ENCODE measurements around the gene PROS1. TPM values are rescaled to one million over a fixed set of nuclear protein-coding genes. Genes with fewer than 3 reads are reported as not detected.
A peak's percentile ranks its signal among the peaks of the same experiment; 100 is the strongest.
"Not testable (repeated sequence)": the region's sequence is repeated elsewhere in the genome, so short reads cannot be mapped to it uniquely, and the experiment has no call there.

The PROS1 gene
- total RNA-seq, 1 experiment from 2014 or later, result 248 TPM

DNA sequence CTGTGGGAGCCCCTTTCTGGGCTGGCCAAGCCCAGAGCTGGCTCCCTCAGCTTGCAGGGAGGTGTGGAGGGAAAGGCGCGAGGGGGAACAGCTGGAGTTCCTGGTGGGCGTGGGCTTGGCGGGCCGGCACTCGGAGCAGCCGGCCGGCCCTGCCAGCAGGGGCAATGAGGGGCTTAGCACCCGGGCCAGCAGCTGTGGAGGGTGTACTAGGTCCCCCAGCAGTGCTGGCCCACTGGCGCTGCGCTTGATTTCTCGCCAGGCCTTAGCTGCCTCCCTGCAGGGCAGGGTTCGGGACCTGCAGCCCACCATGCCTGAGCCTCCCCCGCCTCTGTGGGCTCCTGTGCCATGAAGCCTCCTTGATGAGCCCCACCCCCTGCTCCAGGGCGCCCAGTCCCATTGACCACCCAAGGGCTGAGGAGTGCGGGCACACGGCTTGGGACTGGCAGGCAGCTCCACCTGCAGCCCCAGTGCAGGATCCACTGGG lies 56.1 kb downstream of the PROS1 start:
- DNase-seq (ENCODE audit: low read depth, low spot score); in situ Hi-C loops (cut with HindIII; ENCODE audit: low pct_unique_long_range_greater_than_20kb, low sequenced_read_pairs): not testable (repeated sequence)

DNA sequence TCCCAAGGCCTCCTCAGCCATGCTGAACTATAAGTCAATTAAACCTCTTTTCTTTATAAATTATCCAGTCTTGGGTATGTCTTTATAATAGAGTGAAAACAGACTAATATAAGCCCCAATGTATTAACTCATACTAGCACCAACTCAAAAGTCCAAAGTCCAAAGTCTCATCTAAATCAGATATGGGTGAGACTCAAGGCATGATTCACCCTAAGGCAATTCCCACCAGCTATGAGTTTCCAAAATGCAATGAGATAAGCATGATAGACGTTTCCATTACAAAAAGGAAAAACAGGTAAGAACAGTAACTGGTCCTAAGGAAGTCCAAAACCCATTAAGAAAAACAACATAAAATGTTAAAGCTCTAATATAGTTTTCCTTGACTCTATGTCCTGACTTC lies 60.1 kb downstream of the PROS1 start:
- in situ Hi-C loops (cut with HindIII; ENCODE audit: low pct_unique_long_range_greater_than_20kb, low sequenced_read_pairs); DNase-seq (ENCODE audit: low read depth, low spot score): not testable (repeated sequence)

DNA sequence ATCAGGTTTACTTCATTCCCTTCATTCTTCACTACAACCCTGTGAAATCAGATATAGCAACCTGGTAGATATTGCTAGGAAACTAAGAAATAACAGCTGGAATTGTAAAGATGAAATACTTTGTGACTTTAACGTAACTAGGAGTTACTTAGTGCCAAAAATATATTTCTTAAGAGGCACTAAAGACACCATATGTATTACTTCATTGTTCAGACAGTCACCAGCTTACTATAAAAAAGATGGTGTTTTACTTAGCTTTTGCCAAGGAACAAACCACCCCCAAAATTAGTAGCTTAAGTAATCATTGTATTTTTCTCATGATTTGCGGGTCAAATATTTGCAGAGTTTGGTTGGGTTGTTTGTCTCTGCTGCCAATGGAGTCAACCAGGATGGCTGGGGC lies 62.5 kb downstream of the PROS1 start:
- no peak for DNase-seq (ENCODE audit: low read depth, low spot score)
- in situ Hi-C loops (cut with HindIII; ENCODE audit: low pct_unique_long_range_greater_than_20kb, low sequenced_read_pairs), result no loop called here

DNA sequence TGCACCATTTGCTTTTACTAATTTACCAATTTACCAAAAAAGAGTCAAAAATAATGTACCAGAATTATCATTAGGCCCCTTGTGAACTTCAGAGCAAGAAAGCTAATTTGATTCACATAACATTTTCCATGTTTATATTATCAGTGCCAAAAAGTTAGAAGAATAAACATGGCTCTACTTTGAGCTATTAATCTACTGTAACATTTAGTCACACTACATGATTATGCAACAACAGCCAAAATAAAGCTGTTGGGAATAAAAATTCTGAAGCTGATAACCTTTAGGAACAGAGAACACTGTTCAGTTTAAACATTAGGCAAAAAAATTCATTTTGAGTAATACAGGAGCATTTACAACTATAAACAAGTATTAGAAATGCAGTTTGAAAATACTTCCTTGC lies 63.6 kb downstream of the PROS1 start:
- in situ Hi-C loops (cut with HindIII; ENCODE audit: low pct_unique_long_range_greater_than_20kb, low sequenced_read_pairs), result no loop called here
- DNase-seq (ENCODE audit: low read depth, low spot score), result no peak

DNA sequence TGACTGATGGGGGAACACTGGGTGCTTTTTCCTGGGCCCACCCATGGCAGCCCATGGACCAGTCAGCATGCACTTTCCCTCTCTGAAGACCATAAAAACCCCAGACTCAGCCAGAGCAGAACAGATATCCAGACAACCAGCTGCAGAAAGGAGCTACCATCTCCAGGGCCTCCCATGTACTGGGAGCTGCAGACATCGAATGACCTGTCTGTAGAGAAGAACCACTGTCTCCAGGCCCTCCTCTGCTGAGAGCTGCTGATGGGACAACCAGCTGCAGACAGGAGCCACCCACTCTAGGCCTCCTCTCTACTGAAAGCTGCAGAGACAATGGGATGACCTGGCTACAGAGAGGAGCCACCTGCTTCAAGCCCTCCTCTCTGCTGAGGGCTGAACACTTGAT lies 66.6 kb downstream of the PROS1 start:
- no peak for DNase-seq (ENCODE audit: low read depth, low spot score)

DNA sequence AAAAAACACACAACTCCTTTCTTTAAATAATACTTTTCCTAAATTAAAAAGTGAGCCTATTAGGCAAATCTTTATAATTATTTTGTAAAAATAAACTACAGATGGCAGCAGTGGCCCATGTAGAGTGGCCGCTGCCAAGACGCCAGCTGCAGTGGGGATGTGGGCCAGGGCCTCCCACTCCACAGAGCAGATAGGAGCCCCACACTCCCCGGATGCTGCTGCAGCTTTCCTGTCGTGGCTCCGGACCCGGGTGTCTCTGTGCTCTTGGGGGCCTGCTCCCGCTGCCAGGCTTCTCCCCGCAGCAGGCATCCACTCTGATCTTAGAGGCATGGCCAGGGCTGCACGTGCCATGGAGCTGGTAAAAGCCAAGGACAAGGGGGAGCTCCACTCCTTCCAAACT lies 67.5 kb downstream of the PROS1 start:
- in situ Hi-C loops (cut with HindIII; ENCODE audit: low pct_unique_long_range_greater_than_20kb, low sequenced_read_pairs), result no loop called here
- DNase-seq (ENCODE audit: low read depth, low spot score), result no peak

More for the DNA sequence above, 66.6 kb downstream of the PROS1 start:
- in situ Hi-C loops (cut with HindIII; ENCODE audit: low pct_unique_long_range_greater_than_20kb, low sequenced_read_pairs), result no loop called here

DNA sequence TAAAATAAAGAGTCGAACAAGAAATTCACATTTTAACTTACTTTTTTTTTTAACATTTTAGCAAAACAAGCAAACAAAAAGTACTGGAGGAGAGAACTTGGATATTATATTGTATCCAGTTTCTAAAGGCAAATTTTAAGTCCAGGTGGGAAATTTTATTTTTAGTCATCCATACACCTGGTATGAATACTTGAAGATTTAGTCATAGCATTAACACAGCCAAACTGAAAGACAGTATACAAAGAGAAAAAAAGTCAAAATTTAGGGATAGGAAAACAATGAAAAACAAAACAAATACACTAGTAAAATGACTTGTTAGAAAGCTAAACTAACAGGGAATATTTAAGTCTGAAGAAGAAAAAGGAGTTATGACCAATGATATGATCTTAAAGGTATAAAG lies 69.1 kb downstream of the PROS1 start:
- no peak for DNase-seq (ENCODE audit: low read depth, low spot score)
- in situ Hi-C loops (cut with HindIII; ENCODE audit: low pct_unique_long_range_greater_than_20kb, low sequenced_read_pairs), result no loop called here

DNA sequence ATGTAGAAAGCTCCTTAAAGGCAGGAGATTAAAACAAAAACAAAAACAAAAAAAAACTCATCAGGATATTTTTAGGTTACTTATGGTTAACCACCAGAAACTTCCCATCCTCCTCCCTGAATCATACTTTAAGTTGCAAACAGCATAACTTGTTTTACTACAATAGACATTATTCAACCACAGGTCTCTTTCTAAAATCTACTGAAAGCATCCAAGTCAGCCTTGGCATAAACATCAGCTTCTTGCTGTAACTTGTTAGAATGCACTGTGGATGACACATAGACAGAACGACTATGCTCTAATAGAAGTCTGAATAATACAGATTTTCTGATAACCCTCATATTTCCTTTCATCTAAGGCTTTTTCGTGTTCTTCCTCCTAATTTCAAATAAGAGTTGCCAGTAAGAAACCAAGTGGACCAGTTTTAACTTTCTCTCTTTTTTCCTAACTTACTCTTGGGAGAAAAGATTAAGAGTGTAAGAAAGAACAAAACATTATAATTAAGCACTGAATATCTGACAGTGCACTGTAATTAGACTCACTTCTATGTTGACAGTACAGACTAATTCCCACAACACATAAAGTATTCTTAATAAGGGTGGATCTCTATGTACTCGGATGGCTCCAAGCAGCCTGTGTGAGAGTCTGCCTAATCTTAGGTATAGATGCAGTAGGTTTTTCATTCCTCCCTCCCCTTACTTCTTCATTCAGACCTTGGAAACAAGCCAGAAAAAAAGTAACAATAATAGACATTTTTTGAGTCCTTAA lies 95.3 kb downstream of the PROS1 start:
- in situ Hi-C loops (cut with HindIII; ENCODE audit: low pct_unique_long_range_greater_than_20kb, low sequenced_read_pairs); DNase-seq (ENCODE audit: low read depth, low spot score): not testable (repeated sequence)

DNA sequence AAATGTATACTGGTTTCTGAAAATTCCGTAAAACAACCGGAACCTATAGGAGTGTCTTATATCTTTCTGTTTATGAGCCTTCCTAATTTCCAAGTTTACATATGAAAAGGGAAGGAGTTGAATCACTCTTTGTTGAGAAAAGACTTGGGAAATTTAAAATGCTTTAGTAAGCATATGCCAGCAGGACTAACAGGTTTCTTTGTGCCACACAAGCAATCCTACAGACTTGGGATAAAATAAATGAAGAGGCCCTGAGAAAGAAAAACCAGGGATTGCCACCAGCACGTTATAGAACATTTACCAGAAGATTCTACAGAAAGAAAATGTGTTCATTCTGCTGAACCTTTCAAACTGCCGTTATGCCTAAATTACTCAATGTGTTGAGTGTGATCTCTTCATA lies 96.3 kb downstream of the PROS1 start:
- in situ Hi-C loops (cut with HindIII; ENCODE audit: low pct_unique_long_range_greater_than_20kb, low sequenced_read_pairs); DNase-seq (ENCODE audit: low read depth, low spot score): not testable (repeated sequence)

DNA sequence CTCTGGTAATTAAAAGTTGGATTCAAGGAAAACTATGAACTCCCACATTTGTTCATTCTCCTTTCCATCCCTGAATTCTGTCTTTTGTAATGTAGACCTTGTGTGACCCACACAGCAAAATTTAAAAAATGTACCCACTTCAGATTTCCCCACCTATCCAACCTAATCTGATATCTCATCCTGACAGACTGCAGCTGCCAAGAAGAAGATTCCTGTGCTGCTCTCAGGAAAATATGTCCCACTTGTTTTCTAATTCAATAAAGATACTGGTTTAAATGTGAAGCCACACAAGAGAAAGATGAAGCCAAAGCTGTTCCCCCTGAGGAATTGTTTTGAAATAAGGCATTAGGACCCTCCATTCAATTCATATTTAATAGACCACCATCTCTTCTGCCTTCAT lies 100.3 kb downstream of the PROS1 start:
- DNase-seq (ENCODE audit: low read depth, low spot score); in situ Hi-C loops (cut with HindIII; ENCODE audit: low pct_unique_long_range_greater_than_20kb, low sequenced_read_pairs): not testable (repeated sequence)

DNA sequence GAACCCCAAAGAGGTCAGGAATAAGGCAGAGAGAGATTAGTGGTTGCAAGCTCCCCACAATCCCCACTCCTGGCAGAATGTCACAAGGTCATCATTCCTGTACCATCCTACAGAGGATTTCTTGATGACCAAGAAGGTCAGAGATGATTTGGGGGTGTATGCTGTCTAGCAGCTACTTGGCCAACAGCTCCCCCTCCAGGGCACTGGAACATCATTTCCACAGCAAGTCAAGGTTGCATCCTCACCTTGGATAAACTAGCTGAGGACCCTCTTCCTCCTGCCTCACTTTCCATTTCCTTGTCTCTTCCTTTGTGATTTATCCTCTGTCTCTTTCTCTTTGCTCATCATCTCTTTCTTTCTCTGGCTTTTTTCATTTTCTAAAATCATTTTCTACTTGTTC lies 106.3 kb downstream of the PROS1 start:
- peak; percentile 32 for DNase-seq (ENCODE audit: low read depth, low spot score)

DNA sequence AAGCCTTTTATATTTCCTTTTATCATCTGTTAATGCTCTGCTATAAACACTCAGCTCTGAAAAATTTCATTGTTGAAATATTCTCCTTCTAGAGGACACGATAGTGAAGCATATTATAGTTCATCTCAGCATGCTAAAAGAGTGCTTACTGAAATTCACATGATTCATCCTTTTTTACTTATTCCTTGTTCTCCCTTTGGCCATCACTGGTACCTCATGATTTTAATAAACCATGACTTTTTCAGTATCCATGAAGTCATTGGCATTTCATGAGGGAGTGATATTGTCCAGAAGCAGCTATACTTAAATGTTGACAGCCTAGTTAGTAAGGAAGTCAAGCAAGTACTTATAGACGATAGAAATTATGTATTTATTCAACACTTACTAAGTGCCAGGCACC lies 112.7 kb downstream of the PROS1 start:
- peak; percentile 59 for DNase-seq (ENCODE audit: low read depth, low spot score)
- in situ Hi-C loops (cut with HindIII; ENCODE audit: low pct_unique_long_range_greater_than_20kb, low sequenced_read_pairs), result no loop called here

More for the DNA sequence above, 106.3 kb downstream of the PROS1 start:
- in situ Hi-C loops (cut with HindIII; ENCODE audit: low pct_unique_long_range_greater_than_20kb, low sequenced_read_pairs), result no loop called here

DNA sequence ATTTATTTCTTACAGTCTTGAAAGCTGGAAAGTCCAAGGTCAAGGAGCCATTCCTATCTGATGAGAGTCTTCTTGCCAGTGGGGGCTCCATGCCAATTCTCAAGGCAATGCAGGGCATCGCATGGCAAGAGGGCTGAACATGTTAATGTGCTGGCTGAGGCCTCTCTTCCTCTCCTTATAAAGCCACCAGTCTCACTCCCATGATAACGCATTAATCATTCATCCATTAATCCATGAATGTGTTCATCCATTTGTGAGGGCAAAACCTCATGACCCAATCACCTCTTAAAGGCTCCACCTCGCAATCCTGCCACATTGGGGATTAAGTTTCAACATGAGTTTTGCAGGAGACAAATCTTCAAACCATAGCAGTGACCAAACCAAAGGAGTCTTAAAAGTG lies 118.3 kb downstream of the PROS1 start:
- in situ Hi-C loops (cut with HindIII; ENCODE audit: low pct_unique_long_range_greater_than_20kb, low sequenced_read_pairs), result no loop called here
- no peak for DNase-seq (ENCODE audit: low read depth, low spot score)

DNA sequence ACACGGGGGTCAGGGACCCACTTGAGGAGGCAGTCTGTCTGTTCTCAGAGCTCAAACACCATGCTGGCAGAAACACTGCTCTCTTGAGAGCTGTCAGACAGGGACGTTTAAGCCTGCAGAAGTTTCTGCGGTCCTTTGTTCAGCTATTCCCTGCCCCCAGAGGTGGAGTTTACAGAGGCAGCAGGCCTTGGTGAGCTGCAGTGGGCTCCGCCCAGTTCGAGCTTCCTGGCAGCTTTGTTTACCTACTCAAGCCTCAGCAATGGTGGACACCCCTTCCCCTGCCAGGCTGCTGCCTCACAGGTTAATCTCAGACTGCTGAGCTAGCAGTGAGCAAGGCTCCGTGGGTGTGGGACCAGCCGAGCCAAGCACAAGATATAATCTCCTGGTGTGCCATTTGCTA lies 121.5 kb downstream of the PROS1 start:
- DNase-seq (ENCODE audit: low read depth, low spot score); in situ Hi-C loops (cut with HindIII; ENCODE audit: low pct_unique_long_range_greater_than_20kb, low sequenced_read_pairs): not testable (repeated sequence)

DNA sequence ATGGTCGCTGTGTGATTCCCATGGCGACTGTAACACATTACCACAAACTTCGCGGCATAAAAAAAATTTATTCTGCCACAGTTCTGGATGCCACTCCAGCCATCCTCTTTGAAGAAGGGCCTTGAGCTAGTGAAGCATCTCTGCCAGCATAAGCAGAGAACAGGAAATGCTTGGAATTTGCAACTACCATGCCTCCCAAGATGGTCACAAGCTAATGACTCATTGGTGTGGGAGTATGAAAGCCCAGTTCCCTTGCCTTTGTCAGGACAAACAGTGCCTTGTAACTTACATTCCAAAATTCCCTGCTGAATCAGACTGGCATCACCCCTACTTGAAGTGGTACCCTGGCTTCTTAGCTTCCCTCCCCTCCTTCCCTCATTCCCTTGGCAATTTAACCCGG lies 129.7 kb downstream of the PROS1 start:
- DNase-seq (ENCODE audit: low read depth, low spot score), result peak; percentile 98
- in situ Hi-C loops (cut with HindIII; ENCODE audit: low pct_unique_long_range_greater_than_20kb, low sequenced_read_pairs), result no loop called here

DNA sequence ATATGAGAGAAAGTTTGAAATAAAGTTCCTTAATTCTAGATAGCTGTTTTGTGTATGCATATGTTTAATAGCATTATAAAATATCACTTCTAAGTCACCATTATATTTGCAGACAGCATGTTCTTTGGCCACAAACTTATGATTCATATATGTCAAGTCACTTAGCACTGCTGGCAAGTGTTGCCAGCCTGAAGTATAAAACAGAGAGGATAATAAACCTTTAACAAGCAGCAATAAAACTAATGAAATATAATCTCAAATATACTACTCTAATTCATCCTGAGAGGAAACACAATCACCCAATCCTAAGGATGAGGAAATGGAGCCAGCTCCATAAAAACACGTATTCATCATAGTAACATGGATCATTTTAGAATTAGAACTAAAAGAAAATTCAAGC lies 134.5 kb downstream of the PROS1 start:
- DNase-seq (ENCODE audit: low read depth, low spot score); in situ Hi-C loops (cut with HindIII; ENCODE audit: low pct_unique_long_range_greater_than_20kb, low sequenced_read_pairs): not testable (repeated sequence)
